ENCODE data around the gene DCUN1D4. TPM values are rescaled to one million over a fixed set of nuclear protein-coding genes. Genes with fewer than 3 reads are reported as not detected.
"Not testable (repeated sequence)": the region's sequence is repeated elsewhere in the genome, so short reads cannot be mapped to it uniquely, and the experiment has no call there.

Gene DCUN1D4
- total RNA-seq, 1 donor from 2014 or later, result 119 TPM

GRCh38 chr4:51895158-51895557, 52.2 kb downstream of the DCUN1D4 start:
- no peak for DNase-seq

GRCh38 chr4:51895816-51896408, 53.0 kb downstream of the DCUN1D4 start:
- DNase-seq, result peak; percentile 35

GRCh38 chr4:51901363-51901762, 58.4 kb downstream of the DCUN1D4 start:
- DNase-seq, result no peak

GRCh38 chr4:51906167-51906958, 63.4 kb downstream of the DCUN1D4 start:
- no peak for DNase-seq

DNA sequence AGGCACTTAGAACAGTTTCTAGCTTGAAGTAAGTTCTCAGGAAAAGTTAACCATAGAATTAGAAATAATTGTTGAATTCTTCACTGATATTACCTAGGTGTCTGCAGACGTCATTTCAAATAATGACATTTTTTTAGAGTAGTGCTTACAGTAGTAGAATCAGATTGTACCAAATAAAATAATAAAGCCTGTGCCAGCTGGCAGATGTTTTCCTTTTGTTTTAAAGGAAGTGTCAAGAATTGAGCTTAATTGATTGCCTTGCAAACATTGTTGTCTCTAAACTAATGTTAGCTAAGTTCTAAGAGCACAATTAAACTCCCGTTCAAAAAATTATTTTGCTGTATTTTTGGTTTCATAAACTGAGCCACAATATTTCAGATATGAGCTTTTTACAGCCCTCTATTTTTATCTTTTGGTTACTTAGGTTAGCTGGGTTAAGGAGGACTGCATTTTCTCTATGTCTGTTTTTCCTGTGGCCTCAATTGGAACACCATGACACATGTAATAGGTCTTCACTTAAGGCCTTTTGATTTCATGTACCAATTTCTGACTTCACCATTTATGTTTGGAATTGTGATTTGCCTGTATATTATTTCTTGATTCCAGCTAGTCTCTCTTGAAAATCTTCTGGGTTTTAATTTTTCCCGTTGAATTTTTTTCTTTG, 64.2 kb downstream of the DCUN1D4 start:
- DNase-seq, result no peak

DNA sequence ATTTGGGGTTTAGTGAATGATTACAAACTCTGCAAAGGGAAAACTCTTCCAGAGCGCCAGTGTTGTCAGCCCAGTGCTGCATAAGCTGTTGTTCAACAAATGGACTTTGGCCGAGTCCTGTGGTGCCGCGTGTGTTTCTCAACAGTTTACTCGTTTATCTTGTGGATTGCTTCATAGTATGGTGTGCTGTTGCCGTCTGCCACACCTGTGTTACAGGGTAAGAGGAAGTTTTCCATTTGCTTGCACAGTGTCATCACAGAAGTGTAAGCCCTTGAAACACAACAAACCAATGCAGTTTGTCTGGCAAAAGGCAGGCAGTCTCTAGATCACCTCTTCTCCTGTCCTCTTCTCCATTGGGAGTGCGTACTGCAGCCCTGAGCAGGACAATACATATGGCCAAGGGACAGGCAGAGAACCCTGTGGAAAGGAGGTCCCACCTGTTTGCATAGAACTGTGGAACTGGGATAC, 66.3 kb downstream of the DCUN1D4 start:
- DNase-seq, result no peak

GRCh38 chr4:51918251-51918650, 75.3 kb downstream of the DCUN1D4 start:
- no peak for DNase-seq

DNA sequence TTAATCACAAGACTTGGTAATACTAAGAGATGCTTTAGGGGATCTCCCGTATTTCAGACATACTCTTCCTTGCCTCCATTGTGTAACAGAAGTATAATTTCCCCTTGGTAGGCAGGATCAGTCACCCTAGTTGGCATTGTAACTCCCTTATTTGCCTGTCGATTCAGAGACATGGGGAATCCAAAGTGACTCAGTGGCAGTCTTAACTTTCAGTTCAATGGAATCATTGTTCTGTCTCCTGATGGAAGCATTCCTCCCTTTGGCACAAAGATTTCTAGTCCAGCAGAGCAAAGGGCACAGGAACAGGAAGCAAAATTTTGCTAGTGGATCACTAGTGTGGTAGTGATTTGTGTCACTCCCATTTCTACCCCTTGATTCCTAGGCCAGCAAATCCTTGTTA, 80.4 kb downstream of the DCUN1D4 start:
- DNase-seq, result no peak

DNA sequence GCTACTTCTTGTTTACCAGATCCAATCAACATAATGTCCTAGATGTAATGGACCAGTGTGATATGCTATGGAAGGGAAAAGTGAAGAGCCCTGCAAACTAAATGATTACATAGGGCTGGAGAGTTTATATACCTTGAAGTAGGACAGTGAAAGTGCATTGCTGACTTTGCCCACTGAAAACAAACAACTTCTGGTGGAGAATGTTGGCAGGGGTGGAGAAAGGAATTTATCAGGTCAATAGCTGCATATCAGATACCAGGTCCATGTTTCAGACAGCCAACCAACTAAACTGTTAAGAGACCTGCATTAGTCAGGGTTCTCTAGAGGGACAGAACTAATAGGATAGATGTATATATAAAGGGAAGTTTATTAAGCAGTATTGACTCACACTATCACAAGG, 82.4 kb downstream of the DCUN1D4 start:
- DNase-seq, result no peak

DNA sequence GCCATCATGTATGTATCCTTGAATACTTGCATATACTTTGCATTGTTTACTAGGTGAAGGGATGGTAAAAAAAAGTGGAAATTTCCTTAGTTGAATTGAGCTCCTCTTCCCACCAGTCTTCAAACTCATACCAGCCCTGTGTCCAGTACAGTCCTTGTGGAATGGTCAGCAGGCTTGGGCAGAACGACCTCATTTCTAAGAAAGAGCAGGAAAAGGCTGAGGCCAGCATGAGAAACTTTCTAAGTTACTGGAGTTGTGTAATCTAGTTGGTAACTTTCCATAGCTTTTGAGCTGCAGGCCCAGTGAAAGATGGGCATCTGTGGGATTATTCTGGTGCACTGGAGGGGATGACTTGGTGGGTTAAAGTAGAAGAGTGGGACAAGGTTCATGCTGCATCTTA, 87.6 kb downstream of the DCUN1D4 start:
- no peak for DNase-seq

GRCh38 chr4:51931461-51931860, 88.5 kb downstream of the DCUN1D4 start:
- DNase-seq, result no peak

- DNase-seq, result no peak
These were observed 89.3 kb downstream of the DCUN1D4 start for GRCh38 chr4:51932261-51932660.

DNA sequence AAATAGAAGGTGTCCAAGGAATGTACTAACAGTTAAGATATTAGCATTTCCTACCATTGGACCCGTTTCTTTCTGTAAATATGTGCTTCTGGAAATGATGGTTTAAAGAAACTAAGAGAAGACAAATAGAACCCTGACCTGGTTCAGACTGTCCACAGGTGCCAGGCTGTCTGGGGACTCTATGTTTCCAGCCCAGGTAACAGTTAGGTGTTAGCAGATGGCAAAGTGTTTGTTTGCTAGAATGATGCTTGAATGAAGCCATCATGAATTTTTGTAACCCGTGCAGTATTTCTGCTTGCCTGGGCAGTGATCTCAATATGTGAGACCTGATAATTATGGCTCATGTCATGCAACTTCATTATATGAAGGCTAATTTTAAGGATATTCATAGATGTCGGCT, 89.7 kb downstream of the DCUN1D4 start:
- DNase-seq, result no peak

DNA sequence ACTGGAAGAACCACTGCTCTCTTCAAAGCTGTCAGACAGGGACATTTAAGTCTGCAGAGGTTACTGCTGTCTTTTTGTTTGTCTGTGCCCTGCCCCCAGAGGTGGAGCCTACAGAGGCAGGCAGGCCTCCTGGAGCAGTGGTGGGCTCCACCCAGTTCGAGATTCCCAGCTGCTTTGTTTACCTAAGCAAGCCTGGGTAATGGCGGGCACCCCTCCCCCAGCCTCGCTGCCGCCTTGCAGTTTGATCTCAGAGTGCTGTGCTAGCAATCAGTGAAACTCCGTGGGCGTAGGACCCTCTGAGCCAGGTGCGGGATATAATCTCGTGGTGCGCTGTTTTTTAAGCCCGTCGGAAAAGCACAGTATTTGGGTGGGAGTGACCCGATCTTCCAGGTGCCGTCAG, 97.5 kb downstream of the DCUN1D4 start:
- not testable (repeated sequence) for DNase-seq

GRCh38 chr4:51942108-51942832, 99.3 kb downstream of the DCUN1D4 start:
- no peak for DNase-seq

DNA sequence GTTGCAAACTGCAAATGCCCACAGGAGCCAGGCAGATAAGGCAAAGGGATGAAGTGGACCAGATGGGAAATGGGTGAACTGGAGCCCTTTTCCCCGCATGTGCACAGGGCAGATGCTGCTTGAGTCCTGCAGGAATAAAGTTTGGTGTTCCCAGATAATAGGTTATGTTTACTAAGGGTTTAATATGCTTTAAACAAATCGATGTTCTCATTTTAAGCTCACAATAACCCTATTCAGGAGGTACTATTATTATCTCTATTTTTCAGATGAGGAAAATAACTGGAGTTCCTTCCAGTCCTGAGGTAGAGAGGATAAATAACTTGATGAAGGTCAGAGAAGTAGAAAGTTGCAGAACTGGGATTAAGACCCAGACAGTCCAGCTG, 99.9 kb downstream of the DCUN1D4 start:
- no peak for DNase-seq

- DNase-seq, result no peak
These were observed 100.3 kb downstream of the DCUN1D4 start for GRCh38 chr4:51943221-51943620.

DNA sequence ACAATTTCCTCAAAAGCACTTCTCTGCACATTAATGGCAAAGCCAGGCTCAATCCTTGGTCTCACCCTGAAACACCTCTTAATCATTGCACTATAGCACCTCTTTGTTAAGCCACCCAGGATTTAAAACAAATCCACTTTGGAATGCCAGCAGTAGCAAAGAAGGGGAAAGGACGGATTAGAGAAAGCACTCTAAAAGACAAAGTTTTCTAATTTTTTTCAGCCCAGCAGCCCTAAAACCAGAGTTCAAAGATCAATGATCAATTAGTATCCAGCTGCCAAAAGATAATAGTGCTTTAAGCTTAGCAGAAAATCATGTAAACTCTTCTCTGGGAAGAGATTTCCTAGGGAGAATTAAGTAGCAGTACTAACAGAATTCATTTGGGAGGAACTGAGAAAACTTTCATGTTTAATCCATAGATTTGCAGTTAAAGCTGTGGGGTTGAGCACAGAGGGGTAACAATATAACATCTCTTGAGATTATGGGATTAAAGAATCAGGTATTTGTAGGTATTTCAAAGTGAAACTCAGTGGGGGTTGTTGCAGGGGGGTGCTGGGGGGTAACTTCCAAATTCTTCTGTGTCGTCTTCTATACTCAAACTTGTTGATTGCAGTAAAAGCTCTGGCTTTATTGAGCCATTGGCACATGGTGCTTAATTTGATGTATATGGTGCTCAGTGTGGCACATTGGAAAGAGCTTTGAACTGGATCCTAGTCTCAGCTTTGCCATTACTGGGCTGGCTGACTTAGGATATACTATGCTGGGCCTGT, 115.4 kb downstream of the DCUN1D4 start:
- DNase-seq, result no peak

GRCh38 chr4:51960486-51960885, 117.5 kb downstream of the DCUN1D4 start:
- no peak for DNase-seq

DNA sequence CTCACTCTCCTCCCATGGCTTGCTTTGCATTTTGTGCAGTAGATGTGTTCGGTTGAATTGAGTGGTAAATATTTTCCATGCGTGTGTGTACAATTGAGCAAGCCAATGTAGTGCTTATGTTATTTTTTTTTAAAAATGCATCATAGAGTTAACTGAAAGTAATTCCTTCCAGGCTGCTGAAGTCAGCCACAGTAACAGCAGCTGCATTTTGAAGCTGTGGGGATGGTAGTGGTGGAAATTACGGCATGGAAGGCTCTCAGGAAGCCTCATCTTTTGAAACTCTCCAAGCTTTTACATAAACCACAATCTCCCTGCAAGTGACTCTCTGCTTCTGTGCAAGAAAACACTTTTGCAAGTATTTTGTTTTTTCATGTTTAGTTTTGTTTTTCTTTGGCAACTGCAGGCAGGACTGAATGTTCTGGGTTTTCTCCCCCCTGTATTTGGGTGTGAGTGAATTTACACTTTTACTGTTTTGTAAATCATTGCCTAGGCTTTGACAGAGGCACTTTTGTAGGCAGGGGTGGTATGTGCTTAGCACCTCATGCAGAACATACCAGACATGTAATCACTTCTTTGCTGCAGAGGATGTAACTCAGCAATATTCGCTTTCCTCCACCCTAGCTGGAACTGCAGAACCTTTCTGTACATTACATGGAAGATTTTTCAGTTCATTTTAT, 121.0 kb downstream of the DCUN1D4 start:
- no peak for DNase-seq

- no peak for DNase-seq
These were observed 122.9 kb downstream of the DCUN1D4 start for GRCh38 chr4:51965862-51966261.
